DMS153 treated with DMSO at 0.1 percent for 48 hours (cell line): ENCODE results near the gene RHO.

Source experiments
- DNase-seq: peaks from one replicate; lab custom pipeline; 2025; ENCODE audit not compliant: unreplicated experiment; lab: John Stamatoyannopoulos, UW

The RHO gene

DNA sequence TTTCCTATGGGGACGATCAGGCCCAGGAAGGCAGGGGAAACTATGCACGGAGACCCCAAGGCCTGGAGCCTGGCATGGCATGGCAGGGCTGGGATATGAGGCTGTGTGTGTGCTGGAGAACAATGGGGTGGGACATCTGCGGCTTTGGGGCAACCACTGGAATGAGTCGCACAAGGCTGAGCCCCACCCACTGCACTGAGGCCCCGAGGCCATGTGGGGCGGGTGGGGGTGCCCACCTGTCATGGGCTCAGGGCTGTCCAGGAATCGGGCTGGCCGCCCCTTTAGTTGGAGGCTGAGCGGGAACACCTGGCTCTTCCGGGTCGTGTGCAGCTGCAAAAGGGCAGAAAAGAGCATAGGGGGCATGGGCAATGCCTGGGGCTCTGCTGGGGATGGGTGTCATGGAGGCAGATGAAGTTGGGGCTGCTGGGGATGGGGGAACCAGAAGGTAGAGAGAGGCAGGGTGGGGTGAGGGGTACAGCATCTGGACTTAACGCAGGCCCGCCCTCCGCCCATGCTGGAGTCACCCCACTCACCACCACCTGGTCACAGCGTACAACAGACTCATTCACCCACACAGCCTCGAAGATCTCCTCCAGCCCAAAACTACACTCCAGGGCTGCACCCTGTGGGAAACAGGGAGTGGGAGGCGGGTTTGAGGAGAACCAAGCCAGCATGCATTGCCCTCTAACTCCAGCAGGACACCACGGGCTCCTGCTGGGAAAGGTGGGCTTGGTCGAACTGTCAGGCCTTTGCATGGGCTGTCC, 47.0 kb downstream of the RHO start:
- no peak for DNase-seq

DNA sequence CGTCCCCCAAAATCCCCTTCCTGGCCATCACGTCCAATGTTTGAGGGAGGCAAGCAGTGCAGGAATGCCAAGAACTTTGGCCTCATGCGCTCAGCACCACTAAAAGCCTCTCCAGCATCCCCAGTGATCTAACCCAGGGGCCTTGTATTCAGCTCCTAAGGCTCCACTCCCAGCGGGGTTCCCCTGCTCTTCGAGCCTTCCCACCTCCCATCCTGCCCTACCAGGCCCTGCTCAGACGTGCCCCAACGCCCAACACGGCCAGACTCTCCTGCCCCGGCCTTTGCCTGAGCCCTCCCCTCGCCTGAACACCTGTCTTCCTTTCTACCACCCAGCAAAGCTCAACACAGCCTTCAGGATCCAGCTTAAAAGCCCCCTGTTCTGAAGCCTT, 47.6 kb downstream of the RHO start:
- no peak for DNase-seq

DNA sequence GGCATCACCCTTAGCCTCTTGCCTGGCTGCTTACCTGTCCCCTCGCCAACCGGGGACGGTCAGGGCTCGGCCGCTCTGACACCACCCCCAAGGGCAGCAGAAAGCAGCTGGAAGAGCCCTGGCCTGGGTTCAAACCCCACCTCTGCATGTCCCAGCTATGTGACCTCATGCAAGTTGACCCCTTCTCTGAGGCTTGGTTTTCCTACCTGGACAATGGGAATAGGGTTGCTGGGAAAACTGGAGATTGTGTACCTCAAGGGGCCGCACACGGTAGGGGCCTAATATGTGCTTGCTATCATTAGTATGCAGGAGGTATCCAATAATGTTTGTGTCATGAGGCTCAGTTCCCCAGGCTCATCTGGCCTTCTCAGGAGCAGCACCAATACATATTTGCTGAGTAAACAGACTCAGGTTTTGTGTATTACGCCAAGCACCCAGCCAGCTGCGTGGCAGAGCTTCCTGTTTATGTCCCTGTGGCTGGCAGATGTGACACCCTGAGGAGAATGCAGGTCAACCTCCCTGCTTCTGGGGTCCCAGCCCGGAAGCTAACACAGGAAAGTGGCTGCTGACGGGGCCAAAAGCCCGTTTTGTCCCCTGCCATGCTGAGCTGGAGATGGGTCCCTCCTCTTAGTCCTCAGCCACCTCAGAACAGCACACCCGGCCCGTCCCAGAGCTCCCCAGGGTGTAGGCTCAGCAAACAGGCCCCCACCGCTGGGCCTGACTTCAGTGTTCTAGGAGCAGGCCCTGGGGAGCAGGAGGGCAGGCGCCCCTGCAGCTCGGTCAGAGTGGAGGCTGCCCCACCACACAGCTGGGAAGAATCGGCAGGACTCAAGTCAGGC, 48.3 kb downstream of the RHO start:
- DNase-seq, result peak; percentile 77

DNA sequence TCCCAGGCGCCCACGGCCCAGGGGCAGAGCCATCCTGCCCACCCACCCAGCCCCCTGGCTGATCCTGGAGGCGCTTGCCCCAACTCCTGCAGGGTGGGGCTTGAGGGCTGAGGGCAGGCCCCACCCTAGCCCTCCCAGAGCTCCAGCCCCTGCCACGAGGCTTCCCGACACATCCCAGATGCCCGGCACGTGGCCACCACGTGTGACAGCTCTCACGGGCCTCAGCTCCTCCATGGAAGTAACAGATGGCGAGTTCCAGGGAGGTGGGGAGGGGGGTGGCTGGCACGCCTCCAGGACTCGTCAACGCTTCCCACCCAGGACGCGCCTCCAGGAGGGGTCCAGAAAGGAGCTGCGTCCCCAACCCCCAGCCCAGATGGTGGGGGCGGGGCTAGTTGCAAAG, 48.9 kb downstream of the RHO start:
- DNase-seq, result peak; percentile 16

DNA sequence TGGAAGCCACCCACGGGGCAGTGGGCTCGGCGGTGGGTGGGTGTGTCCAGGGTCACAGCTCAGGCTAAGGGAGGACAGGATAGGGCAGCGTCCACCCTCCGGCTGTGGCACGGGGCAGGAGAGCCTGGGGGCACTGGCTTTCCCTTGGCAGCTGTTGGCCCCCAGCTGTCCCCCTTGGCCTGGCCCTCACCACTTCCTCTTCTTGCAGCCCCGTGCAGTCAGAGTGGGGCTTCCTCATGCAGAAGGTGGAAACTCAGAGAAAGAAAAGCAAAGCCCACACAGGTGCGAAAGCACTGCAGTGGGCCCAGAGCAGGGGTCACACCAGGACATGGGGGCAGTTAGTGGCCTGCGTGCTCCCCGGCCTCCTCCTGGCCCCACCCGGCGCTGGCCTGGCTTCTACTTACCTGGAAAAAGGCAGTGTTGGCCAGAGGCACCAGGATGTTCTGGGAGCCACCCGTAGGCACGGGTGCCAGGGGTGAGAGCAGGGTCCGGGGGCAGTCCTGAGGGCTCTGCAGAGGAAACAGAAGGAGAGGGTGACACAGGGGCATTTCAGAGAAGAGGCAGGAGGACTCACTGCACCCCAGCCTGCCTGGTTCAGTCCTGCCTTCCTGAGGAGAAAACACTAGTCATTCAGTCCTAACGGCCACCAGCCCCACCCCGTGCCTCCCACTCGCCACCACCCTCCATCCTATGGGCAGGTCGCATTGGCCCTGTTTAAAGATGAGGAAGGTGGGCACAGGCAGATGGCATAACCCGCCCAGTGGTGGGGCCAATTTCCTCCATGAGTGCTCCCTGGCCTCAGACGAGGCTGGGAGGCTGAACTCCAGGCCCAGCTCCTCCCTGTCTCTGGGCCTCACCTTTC, 49.7 kb downstream of the RHO start:
- DNase-seq, result no peak

DNA sequence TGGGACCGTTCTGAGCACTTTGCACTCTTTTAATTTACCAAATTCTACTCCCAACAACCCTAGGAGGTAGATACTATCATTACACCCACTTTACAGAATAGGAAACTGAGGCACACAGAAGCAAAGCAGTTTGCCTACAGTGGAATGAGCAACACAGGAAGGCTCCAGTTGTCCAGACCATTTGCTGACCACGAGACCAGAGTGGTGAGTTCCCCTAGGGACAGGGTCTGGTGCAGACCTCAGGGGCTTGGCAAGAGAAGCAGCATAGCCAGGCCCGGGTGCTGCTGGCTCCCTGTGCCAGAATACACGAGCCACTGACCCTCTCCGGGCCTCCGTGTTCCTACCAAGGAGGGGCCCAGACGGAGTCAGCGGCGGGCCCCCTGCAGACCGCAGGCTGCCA, 51.6 kb downstream of the RHO start:
- DNase-seq, result no peak

DNA sequence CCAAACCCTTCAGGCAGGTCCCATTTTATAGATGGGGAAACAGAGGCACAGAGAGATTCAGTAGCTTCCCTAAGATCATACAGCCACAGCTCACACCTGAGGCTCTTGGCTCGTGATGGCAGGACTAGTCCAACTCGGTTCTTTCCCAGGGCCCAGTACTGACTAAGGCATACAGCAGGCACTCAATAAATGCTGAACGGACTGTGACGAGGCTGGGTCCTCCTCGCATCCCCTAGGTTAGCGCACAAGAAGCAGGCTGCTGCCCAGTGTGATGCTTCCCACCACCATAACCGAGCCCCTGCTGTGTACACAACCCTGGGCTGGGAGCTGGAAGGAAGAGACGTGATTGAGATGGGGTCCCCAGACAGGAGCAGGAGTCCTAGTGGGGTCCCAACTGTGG, 53.2 kb downstream of the RHO start:
- no peak for DNase-seq

DNA sequence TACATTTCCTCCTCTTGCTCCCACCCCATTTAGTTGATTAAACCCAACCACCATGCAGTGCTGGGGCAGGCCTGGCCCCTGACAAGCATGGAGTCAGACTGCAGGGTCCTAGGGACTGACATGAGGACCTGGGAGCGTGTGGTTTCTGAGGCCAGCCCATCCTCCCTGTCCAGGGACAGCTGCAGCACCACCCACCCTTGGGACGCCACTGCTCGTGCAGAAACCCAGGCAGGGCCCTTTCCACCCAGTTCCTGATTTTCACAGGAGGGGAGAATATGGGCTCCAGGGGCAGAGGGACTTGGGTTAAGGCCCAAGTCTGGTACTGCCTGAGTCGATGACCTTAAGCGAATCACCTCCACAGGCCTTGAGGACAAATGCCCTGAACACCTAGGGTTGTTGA, 54.4 kb downstream of the RHO start:
- DNase-seq, result no peak

DNA sequence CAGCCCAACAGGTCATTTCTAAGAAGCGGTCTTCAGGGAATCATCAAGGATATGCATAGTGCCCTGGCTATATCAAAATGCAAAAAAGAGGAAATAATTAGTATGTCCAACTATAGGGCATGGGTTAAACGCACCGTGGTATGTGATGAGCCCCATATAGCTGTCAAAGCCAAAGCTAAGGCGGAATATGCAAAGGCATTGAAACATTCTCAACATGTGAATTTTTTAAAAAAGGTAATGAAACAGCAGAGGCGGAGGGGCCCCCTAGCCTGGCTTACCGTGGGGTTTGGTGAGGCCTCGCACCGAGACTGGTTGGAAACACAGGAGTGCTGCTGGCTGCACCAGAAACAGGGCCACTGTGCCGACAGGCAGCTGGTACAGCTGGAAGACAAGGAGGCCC, 54.9 kb downstream of the RHO start:
- DNase-seq, result no peak

DNA sequence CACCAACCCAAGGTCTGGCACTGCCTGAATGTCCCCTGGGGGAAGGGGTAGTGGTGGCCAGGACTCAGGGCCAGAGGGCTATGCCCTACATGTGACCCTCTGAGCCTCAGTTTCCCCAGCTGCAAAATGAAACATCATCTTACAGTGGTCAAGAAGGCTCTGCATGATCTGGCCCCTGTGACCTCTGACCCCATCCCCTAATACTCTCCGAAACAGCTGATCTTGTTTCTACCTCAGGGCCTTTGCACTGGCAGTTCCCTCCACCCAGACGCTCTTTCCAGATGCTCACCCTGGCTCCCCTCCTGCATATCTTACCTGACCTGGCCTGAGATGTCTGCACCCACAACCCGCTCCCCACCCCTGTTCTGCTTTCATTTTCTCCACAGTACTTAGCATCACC, 56.2 kb downstream of the RHO start:
- DNase-seq, result no peak
